ENCODE measurements around the gene MALRD1. TPM values are rescaled to one million over a fixed set of nuclear protein-coding genes. Genes with fewer than 3 reads are reported as not detected.

Gene MALRD1
- total RNA-seq, 4 donors from 2014 or later: 0.50 to 2.8 (median 1.6) TPM

DNA sequence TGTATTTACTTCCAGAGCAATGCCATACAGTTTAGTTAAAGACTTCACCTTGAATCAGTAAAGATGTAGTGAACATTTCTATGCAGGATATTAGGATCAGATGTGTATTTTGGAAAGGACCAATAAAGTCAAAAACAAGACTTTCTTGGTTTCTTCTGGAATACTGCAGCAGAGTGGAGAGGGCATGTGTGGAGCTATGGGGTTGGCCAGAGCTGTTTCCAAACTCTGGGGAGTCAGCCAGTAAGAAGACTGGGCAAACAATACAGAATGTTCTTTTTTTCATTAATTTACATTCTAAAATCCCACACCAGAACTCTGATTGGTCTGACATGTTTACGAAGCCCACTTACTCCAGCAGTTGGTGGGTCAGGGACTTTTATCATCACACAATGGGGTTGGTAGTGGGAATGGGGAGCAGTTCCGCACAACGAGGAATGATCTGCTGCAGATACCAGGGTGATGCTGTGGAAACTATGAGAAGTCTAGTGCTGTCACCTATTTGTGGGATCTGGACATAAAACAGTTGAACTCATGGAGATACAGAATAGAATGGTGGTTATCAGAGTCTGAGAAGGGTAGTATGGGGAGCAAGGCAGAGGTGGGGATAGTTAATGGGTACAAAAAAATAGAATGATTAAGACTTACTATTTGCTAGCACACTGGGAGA is 267.7 kb downstream of the MALRD1 start:
- H3K9me3 ChIP-seq: no peaks in the 10 kb centered on the region
- no peaks in the 10 kb centered on the region for H3K4me1 ChIP-seq
- H3K4me3 ChIP-seq: no peak overlapping the region
- TF ChIP-seq POLR2A (IDR thresholded peaks at IDR 0.05) (no peak), POLR2AphosphoS5 (IDR thresholded peaks at IDR 0.05) (no peak), EP300 (IDR thresholded peaks at IDR 0.05) (no peak)
- TF ChIP-seq, protein P1, sequence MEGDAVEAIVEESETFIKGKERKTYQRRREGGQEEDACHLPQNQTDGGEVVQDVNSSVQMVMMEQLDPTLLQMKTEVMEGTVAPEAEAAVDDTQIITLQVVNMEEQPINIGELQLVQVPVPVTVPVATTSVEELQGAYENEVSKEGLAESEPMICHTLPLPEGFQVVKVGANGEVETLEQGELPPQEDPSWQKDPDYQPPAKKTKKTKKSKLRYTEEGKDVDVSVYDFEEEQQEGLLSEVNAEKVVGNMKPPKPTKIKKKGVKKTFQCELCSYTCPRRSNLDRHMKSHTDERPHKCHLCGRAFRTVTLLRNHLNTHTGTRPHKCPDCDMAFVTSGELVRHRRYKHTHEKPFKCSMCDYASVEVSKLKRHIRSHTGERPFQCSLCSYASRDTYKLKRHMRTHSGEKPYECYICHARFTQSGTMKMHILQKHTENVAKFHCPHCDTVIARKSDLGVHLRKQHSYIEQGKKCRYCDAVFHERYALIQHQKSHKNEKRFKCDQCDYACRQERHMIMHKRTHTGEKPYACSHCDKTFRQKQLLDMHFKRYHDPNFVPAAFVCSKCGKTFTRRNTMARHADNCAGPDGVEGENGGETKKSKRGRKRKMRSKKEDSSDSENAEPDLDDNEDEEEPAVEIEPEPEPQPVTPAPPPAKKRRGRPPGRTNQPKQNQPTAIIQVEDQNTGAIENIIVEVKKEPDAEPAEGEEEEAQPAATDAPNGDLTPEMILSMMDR (IDR thresholded peaks at IDR 0.05): no peak
- no peak for ATAC-seq
- no peaks in the 10 kb centered on the region for H3K36me3 ChIP-seq
- no peak overlapping the region for H3K27ac ChIP-seq
- H3K27me3 ChIP-seq: no peaks in the 10 kb centered on the region
- WGBS, 2 donors (ENCODE audit: low coverage in 1 of 2): 92 to 100% methylated on average over 1 to 3 of the region's 3 CpGs

DNA sequence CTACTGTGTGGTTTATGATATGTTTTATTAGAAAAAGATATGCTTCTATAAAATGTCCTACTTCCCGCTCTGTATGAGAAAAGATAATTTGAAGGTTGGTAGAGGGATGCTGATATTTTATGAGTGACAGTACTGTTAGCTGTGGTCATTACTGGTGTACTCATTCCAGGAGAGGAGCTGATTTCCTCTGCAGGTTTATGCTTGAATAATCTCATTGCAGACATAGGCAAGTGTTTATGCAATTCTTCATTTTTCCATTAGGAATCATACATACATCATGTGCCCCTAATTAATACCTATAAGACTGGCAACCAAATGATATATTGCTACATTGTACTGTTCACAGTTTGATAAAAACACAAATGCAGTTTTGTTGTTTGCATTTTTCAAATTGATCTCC is 269.4 kb downstream of the MALRD1 start:
- whole genome bisulfite sequencing, 2 donors (ENCODE audit: low coverage in 1 of 2): 88 to 91% methylated on average over 1 of the region's 1 CpG
- no peak for ATAC-seq
- no peaks in the 10 kb centered on the region for H3K4me1 ChIP-seq

DNA sequence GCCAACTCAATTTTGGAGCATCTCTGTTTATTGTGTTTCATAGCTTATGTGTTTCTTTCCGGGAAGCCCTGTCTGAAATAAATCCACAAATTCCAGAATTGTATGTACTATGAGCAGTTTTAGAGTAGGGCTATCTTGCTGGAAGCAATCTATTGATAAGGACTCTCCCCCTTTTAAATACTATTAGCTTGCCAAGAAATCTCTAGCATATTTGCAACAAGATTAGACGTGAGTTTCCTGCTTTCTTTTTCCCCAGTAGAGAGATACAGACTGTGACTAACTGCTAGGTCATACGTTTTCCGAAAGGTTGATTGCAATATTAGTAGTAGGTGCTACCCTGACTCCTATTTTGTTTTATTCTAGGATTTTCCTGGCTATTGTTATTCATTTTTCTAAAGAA is 277.0 kb downstream of the MALRD1 start:
- Histone ChIP-seq H3K27me3 (no peaks in the 10 kb centered on the region), H3K36me3 (no peaks in the 10 kb centered on the region), H3K4me3 (no peak overlapping the region), H3K27ac (no peak overlapping the region), H3K4me1 (no peaks in the 10 kb centered on the region), H3K9me3 (no peaks in the 10 kb centered on the region)
- no peak for ATAC-seq
- TF ChIP-seq, protein P1 (IDR thresholded peaks at IDR 0.05): no peak
- TF ChIP-seq POLR2AphosphoS5 (IDR thresholded peaks at IDR 0.05) (no peak), POLR2A (IDR thresholded peaks at IDR 0.05) (no peak), EP300 (IDR thresholded peaks at IDR 0.05) (no peak)
- WGBS, 2 donors (ENCODE audit: low coverage in 1 of 2): 56 to 78% methylated on average over 4 of the region's 4 CpGs

More for the DNA sequence above, 269.4 kb downstream of the MALRD1 start:
- Histone ChIP-seq H3K9me3 (no peaks in the 10 kb centered on the region), H3K27ac (no peak overlapping the region), H3K4me3 (no peak overlapping the region), H3K36me3 (no peaks in the 10 kb centered on the region), H3K27me3 (no peaks in the 10 kb centered on the region)
- TF ChIP-seq POLR2A (IDR thresholded peaks at IDR 0.05) (no peak), EP300 (IDR thresholded peaks at IDR 0.05) (no peak), POLR2AphosphoS5 (IDR thresholded peaks at IDR 0.05) (no peak)
- TF ChIP-seq, protein P1 (IDR thresholded peaks at IDR 0.05): no peak

DNA sequence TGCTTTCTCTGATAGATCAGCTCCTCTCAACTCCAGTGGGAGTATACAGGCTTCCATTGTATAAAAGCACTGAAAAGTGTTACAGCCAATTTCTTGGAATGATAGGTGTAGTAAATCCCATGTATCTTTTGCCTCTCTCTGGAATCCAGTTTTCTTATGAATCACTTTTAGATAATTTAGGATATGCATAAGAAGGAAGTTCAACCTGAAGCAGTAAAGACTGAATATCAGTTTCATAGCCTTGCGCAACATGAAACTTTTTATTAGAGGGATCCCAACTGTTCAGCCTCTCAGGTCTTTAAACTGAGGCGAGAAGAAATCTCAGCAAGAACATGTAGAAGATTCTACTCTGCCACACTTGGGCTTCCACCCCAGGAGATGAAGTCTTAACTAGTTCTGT is 280.0 kb downstream of the MALRD1 start:
- no peak for ATAC-seq
- TF ChIP-seq POLR2AphosphoS5 (IDR thresholded peaks at IDR 0.05): no peak
- no peak for TF ChIP-seq EP300 (IDR thresholded peaks at IDR 0.05)
- TF ChIP-seq, protein P1 (IDR thresholded peaks at IDR 0.05): no peak
- TF ChIP-seq POLR2A (IDR thresholded peaks at IDR 0.05): no peak
- Histone ChIP-seq H3K36me3 (no peaks in the 10 kb centered on the region), H3K27ac (no peak overlapping the region), H3K27me3 (no peaks in the 10 kb centered on the region), H3K4me1 (no peaks in the 10 kb centered on the region), H3K9me3 (no peaks in the 10 kb centered on the region), H3K4me3 (no peak overlapping the region)
- 85 to 92% methylated on average over 2 of the region's 2 CpGs for WGBS, 2 donors (ENCODE audit: low coverage in 1 of 2)

DNA sequence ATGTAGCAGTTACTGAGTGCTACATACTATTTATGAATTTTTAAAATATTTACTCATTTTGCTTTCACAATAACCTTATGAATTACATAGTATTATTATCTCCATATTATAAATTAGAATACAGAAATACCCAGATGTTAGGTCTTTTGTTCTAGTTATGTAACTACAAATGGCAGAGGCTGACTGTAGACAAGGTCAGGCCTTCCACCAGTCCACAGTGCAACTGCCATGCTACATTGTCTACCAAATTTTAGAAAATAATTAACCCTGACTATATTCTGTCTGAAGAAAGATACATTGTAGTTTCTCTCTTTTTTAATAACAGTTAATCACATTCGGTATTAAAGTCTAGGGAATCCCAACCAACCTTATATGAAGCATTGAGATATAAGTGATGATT is 280.9 kb downstream of the MALRD1 start:
- Histone ChIP-seq H3K4me3 (no peak overlapping the region), H3K4me1 (no peaks in the 10 kb centered on the region), H3K9me3 (no peaks in the 10 kb centered on the region), H3K27ac (no peak overlapping the region), H3K27me3 (no peaks in the 10 kb centered on the region), H3K36me3 (no peaks in the 10 kb centered on the region)
- 83 to 100% methylated on average over 1 of the region's 1 CpG for WGBS, 2 donors (ENCODE audit: low coverage in 1 of 2)
- TF ChIP-seq POLR2A (IDR thresholded peaks at IDR 0.05) (no peak), POLR2AphosphoS5 (IDR thresholded peaks at IDR 0.05) (no peak), EP300 (IDR thresholded peaks at IDR 0.05) (no peak)
- TF ChIP-seq, protein P1 (IDR thresholded peaks at IDR 0.05): no peak
- no peak for ATAC-seq
